K562 (cell line): ENCODE measurements around the gene SCARF1. TPM values are rescaled to one million over a fixed set of nuclear protein-coding genes. Genes with fewer than 3 reads are reported as not detected.

Source experiments
- CBFA2T3 ChIP-seq: fragments of 450-650 bp; IDR thresholded peaks from 2 replicates; pipeline ENCODE4 v1.6.1; 2017
- CEBPB ChIP-seq: fragments of 450-650 bp; IDR thresholded peaks from 2 replicates; pipeline ENCODE4 v1.6.1; 2016; ENCODE audit warnings: missing genetic modification characterization, missing compliant biosample characterization
- CTBP1 ChIP-seq: fragments of 450-650 bp; IDR thresholded peaks from 2 replicates; pipeline ENCODE4 v1.6.1; 2016; ENCODE audit warnings: borderline replicate concordance
- CXXC5 ChIP-seq: fragments of 250-450 bp; sonication (Bioruptor Pico); IDR thresholded peaks from 2 replicates; pipeline ENCODE4 v1.8.0; 2022; ENCODE audit warnings: inconsistent platforms, mild to moderate bottlenecking, moderate library complexity
- ESRRB ChIP-seq: fragments of 250-450 bp; sonication (Bioruptor Pico); IDR thresholded peaks from 2 replicates; pipeline ENCODE4 v1.5.0; 2020; ENCODE audit warnings: mild to moderate bottlenecking, moderate library complexity, borderline replicate concordance
- HNRNPK ChIP-seq: fragments of 200-400 bp; formaldehyde crosslinking; IDR thresholded peaks from one replicate; pipeline ENCODE4 v1.6.1; 2018; ENCODE audit warnings: mild to moderate bottlenecking, low read depth, low read length; ENCODE audit not compliant: poor library complexity, severe bottlenecking
- MAX ChIP-seq: sonication (generic); formaldehyde crosslinking; IDR thresholded peaks from 2 replicates; pipeline ENCODE4 v1.9.0; 2022; ENCODE audit warnings: mild to moderate bottlenecking, missing genetic modification reagents
- MAZ ChIP-seq, 2 experiments: fragments of 450-650 bp in 1 of 2; sonication (generic) in 1 of 2; formaldehyde crosslinking; IDR thresholded peaks in 1 of 2; conservative IDR thresholded peaks in 1 of 2; 2 replicates each; pipeline versions ENCODE4 v1.4.0 to v1.5.0; 2020; ENCODE audit warnings: mild to moderate bottlenecking in 1 of 2, missing genetic modification reagents in 1 of 2
- NCOR1 ChIP-seq: fragments of 450-650 bp; IDR thresholded peaks from 2 replicates; pipeline ENCODE4 v1.6.1; 2016; ENCODE audit warnings: mild to moderate bottlenecking, moderate library complexity
- NKRF ChIP-seq: fragments of 450-650 bp; IDR thresholded peaks from 2 replicates; pipeline ENCODE4 v1.6.1; 2016; ENCODE audit warnings: borderline replicate concordance
- NR1H2 ChIP-seq: sonication (generic); formaldehyde crosslinking; IDR thresholded peaks from 2 replicates; pipeline ENCODE4 v1.4.0; 2020; ENCODE audit warnings: mild to moderate bottlenecking, missing genetic modification reagents
- RAD51 ChIP-seq: fragments of 450-650 bp; IDR thresholded peaks from 2 replicates; pipeline ENCODE4 v1.7.1; 2016; ENCODE audit warnings: low read depth, mild to moderate bottlenecking, borderline replicate concordance
- RBM15 ChIP-seq: fragments of 200-400 bp; formaldehyde crosslinking; IDR thresholded peaks from 2 replicates; pipeline ENCODE4 v1.6.1; 2018; ENCODE audit warnings: mild to moderate bottlenecking, low read length, moderate library complexity; ENCODE audit not compliant: insufficient read depth
- SMARCE1 ChIP-seq: fragments of 450-650 bp; IDR thresholded peaks from 2 replicates; pipeline ENCODE4 v1.7.1; 2016; ENCODE audit warnings: mild to moderate bottlenecking
- SOX6 ChIP-seq: fragments of 450-650 bp; IDR thresholded peaks from 2 replicates; pipeline ENCODE4 v1.6.1; 2014; ENCODE audit warnings: mild to moderate bottlenecking
- SP1 ChIP-seq: sonication (generic); formaldehyde crosslinking; IDR thresholded peaks from 2 replicates; pipeline ENCODE4 v1.8.1; 2022; ENCODE audit warnings: mild to moderate bottlenecking, missing genetic modification reagents
- ZBTB34 ChIP-seq: fragments of 250-450 bp; sonication (Bioruptor Pico); IDR thresholded peaks from 2 replicates; pipeline ENCODE4 v1.8.0; 2021; ENCODE audit warnings: mild to moderate bottlenecking, moderate library complexity
- ZNF3 ChIP-seq: fragments of 250-450 bp; sonication (Bioruptor Pico); IDR thresholded peaks from 2 replicates; pipeline ENCODE4 v1.5.0; 2021; ENCODE audit warnings: mild to moderate bottlenecking, moderate library complexity
- ZNF408 ChIP-seq: fragments of 250-450 bp; sonication (Bioruptor Pico); IDR thresholded peaks from 2 replicates; pipeline ENCODE4 v1.4.0; 2020; ENCODE audit warnings: low read depth, mild to moderate bottlenecking, moderate library complexity
- polyA plus RNA-seq, 8 experiments: library from polyadenylated mRNA; depleted of rRNA in 4 of 8; stranded (reverse) in 5 of 8; unstranded in 3 of 8; fragments of >200 nt; fragmentation: Nextera tagmentation in 2 of 8; fragmentation: Illumina TruSeq in 1 of 8; extraction: Ambion mirVana in 2 of 8; extraction: Trizol in 1 of 8; gene quantifications; 2 replicates each; pipeline versions ENCODE4 v1.2.1 to v1.2.3, GENCODE V29; 2011 to 2014; ENCODE audit warnings: inconsistent platforms in 1 of 8, missing spikeins in 1 of 8
- total RNA-seq, 7 experiments: library from RNA; depleted of rRNA in 6 of 7; stranded (reverse); fragments of >200 nt in 6 of 7; fragmentation: Illumina TruSeq in 2 of 7; extraction: Trizol in 2 of 7; gene quantifications; 2 replicates each; pipeline versions ENCODE4 v1.2.1 to v1.2.3, GENCODE V29; 2011 to 2021; ENCODE audit warnings: low replicate concordance in 1 of 7
- TF ChIP-seq, protein P1 (sequence below): fragments of 450-650 bp; IDR thresholded peaks from 2 replicates; pipeline ENCODE4 v1.6.1; 2016; ENCODE audit warnings: low read depth, mild to moderate bottlenecking, moderate library complexity
- TF ChIP-seq, protein P2 (sequence below): IDR thresholded peaks from 2 replicates; pipeline ENCODE4 v1.6.1; 2014; ENCODE audit warnings: antibody characterized with exemption
- TF ChIP-seq, protein P3 (sequence below): fragments of 450-650 bp; IDR thresholded peaks from 2 replicates; pipeline ENCODE4 v1.6.1; 2016; ENCODE audit warnings: antibody characterized with exemption

The SCARF1 gene
- total and polyA plus RNA-seq, 9 of the 15 experiments (the other 6 are each of a cell fraction or from before 2014, with no cell fraction given): 0.04 to 2.1 (median 0.63) TPM

- TF ChIP-seq, protein P1, sequence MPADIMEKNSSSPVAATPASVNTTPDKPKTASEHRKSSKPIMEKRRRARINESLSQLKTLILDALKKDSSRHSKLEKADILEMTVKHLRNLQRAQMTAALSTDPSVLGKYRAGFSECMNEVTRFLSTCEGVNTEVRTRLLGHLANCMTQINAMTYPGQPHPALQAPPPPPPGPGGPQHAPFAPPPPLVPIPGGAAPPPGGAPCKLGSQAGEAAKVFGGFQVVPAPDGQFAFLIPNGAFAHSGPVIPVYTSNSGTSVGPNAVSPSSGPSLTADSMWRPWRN: no peak; the same call in 1 of the 2 replicates
- TF ChIP-seq, protein P2, sequence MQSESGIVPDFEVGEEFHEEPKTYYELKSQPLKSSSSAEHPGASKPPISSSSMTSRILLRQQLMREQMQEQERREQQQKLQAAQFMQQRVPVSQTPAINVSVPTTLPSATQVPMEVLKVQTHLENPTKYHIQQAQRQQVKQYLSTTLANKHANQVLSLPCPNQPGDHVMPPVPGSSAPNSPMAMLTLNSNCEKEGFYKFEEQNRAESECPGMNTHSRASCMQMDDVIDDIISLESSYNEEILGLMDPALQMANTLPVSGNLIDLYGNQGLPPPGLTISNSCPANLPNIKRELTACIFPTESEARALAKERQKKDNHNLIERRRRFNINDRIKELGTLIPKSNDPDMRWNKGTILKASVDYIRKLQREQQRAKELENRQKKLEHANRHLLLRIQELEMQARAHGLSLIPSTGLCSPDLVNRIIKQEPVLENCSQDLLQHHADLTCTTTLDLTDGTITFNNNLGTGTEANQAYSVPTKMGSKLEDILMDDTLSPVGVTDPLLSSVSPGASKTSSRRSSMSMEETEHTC: peak; percentile 42; the same call in 1 of the 2 replicates
- TF ChIP-seq NR1H2 (CRISPR knock-in tag) (0 out of 2 replicates have a peak, but pooled peaks have one; percentile 23), MAZ (CRISPR knock-in tag; conservative IDR thresholded peaks at IDR 0.05 in 1 of 2, IDR thresholded peaks at IDR 0.05 in 1 of 2) (peak; percentile 53 to 90), ZNF3 (CRISPR knock-in tag) (no peak), CBFA2T3 (peak; percentile 92), CTBP1 (peak; percentile 58; the same call in 1 of the 2 replicates), CXXC5 (peak; percentile 65; the same call in 1 of the 2 replicates), ZNF408 (CRISPR knock-in tag) (no peak), SOX6 (peak; percentile 67), RBM15 (no peak), NCOR1 (peak; percentile 90), HNRNPK (no peak), CEBPB (tag) (no peak), MAX (CRISPR knock-in tag) (peak; percentile 41), RAD51 (0 out of 2 replicates have a peak, but pooled peaks have one; percentile 19), SMARCE1 (peak; percentile 73), NKRF (no peak), ZBTB34 (CRISPR knock-in tag) (no peak), ESRRB (no peak), SP1 (peak; percentile 75)
- TF ChIP-seq, protein P3, sequence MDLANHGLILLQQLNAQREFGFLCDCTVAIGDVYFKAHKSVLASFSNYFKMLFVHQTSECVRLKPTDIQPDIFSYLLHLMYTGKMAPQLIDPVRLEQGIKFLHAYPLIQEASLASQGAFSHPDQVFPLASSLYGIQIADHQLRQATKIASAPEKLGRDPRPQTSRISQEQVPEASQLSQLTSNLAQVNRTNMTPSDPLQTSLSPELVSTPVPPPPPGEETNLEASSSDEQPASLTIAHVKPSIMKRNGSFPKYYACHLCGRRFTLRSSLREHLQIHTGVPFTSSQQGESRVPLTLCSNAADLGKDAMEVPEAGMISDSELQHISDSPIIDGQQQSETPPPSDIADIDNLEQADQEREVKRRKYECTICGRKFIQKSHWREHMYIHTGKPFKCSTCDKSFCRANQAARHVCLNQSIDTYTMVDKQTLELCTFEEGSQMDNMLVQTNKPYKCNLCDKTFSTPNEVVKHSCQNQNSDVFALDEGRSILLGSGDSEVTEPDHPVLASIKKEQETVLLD: peak; percentile 56; the same call in 1 of the 2 replicates
Measured at GRCh38 chr17:1649844-1650501, 4.4 kb upstream of the SCARF1 start, which contains the start of gene RILP (continued).
